Measurements from ENCODE around the gene MYRFL.
"Not testable (repeated sequence)": the region's sequence is repeated elsewhere in the genome, so short reads cannot be mapped to it uniquely, and the experiment has no call there.

Gene MYRFL

GRCh38 chr12:69840727-69841126 lies 15.7 kb downstream of the MYRFL start:
- DNase-seq: no peak

GRCh38 chr12:69843608-69844007 lies 18.6 kb downstream of the MYRFL start:
- DNase-seq: peak in 2 of 56 donors; percentile 2 to 5

- no peak for DNase-seq
Measured at GRCh38 chr12:69844416-69844815, 19.4 kb downstream of the MYRFL start.

- DNase-seq: no peak
Measured at GRCh38 chr12:69844836-69845235, 19.8 kb downstream of the MYRFL start.

GRCh38 chr12:69846976-69847375 lies 21.9 kb downstream of the MYRFL start:
- peak in 7 of 56 donors; percentile 5 to 28 (median 20) for DNase-seq

GRCh38 chr12:69851976-69852375 lies 26.9 kb downstream of the MYRFL start:
- DNase-seq: no peak

- not testable (repeated sequence) for DNase-seq
Measured at GRCh38 chr12:69853176-69853961, 28.3 kb downstream of the MYRFL start.

- no peak for DNase-seq
Measured at GRCh38 chr12:69866698-69867097, 41.7 kb downstream of the MYRFL start.

- DNase-seq: no peak
Measured at GRCh38 chr12:69868695-69869094, 43.7 kb downstream of the MYRFL start.

GRCh38 chr12:69872804-69873203 lies 47.8 kb downstream of the MYRFL start:
- DNase-seq: no peak

GRCh38 chr12:69873429-69873828 lies 48.4 kb downstream of the MYRFL start:
- no peak for DNase-seq

GRCh38 chr12:69874606-69875005 lies 49.6 kb downstream of the MYRFL start:
- no peak for DNase-seq

GRCh38 chr12:69875416-69875935 lies 50.4 kb downstream of the MYRFL start:
- no peak for DNase-seq

GRCh38 chr12:69879007-69879960 lies 54.3 kb downstream of the MYRFL start:
- peak in 51 of 56 donors; percentile 5 to 84 (median 50) for DNase-seq

- no peak for DNase-seq
Measured at GRCh38 chr12:69880571-69880970, 55.5 kb downstream of the MYRFL start.

GRCh38 chr12:69881771-69882170 lies 56.7 kb downstream of the MYRFL start:
- DNase-seq: peak in 1 of 56 donors; percentile 8

GRCh38 chr12:69884386-69884785 lies 59.4 kb downstream of the MYRFL start:
- DNase-seq: no peak

GRCh38 chr12:69885658-69886057 lies 60.6 kb downstream of the MYRFL start:
- no peak for DNase-seq

GRCh38 chr12:69886109-69886508 lies 61.1 kb downstream of the MYRFL start:
- no peak for DNase-seq

- no peak for DNase-seq
Measured at GRCh38 chr12:69886715-69887114, 61.7 kb downstream of the MYRFL start.

- DNase-seq: no peak
Measured at GRCh38 chr12:69888901-69889300, 63.9 kb downstream of the MYRFL start.

GRCh38 chr12:69894800-69895383 lies 69.9 kb downstream of the MYRFL start:
- DNase-seq: no peak
